T-helper 1 cell treated with Interleukin-12 subunit alpha and Interleukin-12 subunit beta and Interleukin-4 antibody, amounts not matched to agents 30 μg/mL and 1 μg/mL, for 36 hours (primary cell): ENCODE results near the gene SP110.

Source experiments
- H3K27ac Mint-ChIP-seq: one replicate; pipeline ENCODE4 v1.8.0; 2021; ENCODE audit warnings: mild to moderate bottlenecking, mixed read lengths
- H3K27me3 Mint-ChIP-seq: one replicate; pipeline ENCODE4 v1.8.0; 2021; ENCODE audit warnings: low read depth, mixed read lengths
- H3K36me3 Mint-ChIP-seq: one replicate; pipeline ENCODE4 v1.8.0; 2021; ENCODE audit warnings: low read depth, mixed read lengths
- H3K4me1 Mint-ChIP-seq: one replicate; pipeline ENCODE4 v1.8.0; 2021; ENCODE audit warnings: low read depth, mixed read lengths
- H3K4me3 Mint-ChIP-seq: one replicate; pipeline ENCODE4 v1.8.0; 2021; ENCODE audit warnings: mild to moderate bottlenecking, moderate library complexity, mixed read lengths
- H3K9me3 Mint-ChIP-seq: one replicate; pipeline ENCODE4 v1.8.0; 2021; ENCODE audit warnings: mixed read lengths

Gene SP110

DNA sequence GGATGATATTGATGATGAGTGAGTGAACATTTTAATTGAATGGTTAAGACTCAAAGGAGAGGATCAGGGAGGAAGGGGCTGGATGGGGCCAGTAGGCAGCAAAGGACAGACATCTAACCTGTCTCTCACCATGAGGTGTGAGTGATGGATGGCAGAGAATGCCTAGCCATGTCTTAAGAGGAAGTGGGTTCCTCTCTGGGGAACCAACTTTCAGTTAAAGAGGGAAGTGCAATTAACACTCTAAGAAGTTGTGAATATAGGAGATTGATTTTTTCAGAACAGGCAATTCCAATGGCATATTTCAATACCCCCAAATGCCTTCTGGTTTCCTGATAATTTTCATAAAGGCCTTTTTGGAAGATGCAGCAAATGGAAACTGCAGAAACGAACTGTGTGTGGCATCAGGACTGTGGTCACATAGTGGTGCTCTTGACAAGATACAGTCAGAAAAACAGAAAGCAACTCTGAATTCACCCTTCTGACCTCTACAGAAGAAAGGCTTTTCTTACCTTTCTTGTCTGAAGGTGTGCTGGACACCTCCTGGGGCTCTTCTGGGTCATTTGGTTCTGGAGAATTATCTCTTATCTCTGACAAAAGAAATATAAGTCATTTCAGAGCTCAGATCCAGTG, 10.2 kb downstream of the SP110 start:
- Mint-ChIP-seq H3K9me3 (no peaks in the 10 kb centered on the region), H3K36me3 (peaks cover 55% of the 10 kb centered on the region), H3K27me3 (no peaks in the 10 kb centered on the region), H3K4me3 (no peak overlapping the region), H3K27ac (no peak overlapping the region), H3K4me1 (peaks cover 31% of the 10 kb centered on the region)

DNA sequence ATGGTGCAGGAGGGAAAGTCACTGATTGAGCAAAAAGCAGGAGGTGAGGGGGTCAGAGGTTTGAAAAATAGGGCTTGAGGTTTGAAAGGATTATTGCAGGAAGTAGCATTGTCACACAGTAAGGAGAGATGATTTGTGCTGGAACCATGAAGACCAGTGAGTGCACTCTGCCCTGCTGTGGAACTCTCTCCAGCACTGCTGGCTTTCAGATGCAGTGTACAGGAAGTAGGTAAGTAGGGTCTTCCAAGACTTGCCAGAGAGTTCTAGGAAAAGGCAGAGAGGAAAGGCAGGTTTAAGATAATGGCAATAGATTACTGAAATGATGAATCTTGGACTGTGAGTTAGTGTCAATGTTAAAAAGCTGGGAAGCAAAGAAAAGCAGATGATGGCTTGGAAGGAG, 11.2 kb downstream of the SP110 start:
- Mint-ChIP-seq H3K27ac (no peak overlapping the region), H3K27me3 (no peaks in the 10 kb centered on the region), H3K36me3 (peaks cover 48% of the 10 kb centered on the region), H3K4me1 (peaks cover 26% of the 10 kb centered on the region), H3K9me3 (no peaks in the 10 kb centered on the region), H3K4me3 (no peak overlapping the region)

DNA sequence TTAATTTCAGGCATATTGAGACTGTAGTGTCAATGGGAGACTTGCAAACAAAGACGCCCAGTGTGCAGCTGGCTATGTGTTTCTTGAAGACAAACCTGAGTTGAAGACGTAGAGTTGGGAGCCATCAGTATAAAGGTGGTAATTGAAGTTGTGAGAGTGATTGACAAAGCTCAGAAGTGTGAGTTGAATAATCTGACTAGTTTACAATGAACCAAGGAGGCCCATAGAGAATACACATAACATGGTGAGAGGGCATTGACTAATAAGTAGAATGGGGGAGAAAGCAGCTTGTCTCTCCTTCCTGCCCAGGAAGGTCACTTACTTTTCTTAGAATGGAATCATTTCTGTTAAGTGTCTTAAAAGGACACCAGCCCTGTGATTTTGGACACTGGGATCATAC, 14.1 kb downstream of the SP110 start:
- Mint-ChIP-seq H3K27ac (no peak overlapping the region), H3K4me1 (peaks cover 19% of the 10 kb centered on the region), H3K4me3 (no peak overlapping the region), H3K27me3 (no peaks in the 10 kb centered on the region), H3K9me3 (no peaks in the 10 kb centered on the region), H3K36me3 (peaks cover 43% of the 10 kb centered on the region)

DNA sequence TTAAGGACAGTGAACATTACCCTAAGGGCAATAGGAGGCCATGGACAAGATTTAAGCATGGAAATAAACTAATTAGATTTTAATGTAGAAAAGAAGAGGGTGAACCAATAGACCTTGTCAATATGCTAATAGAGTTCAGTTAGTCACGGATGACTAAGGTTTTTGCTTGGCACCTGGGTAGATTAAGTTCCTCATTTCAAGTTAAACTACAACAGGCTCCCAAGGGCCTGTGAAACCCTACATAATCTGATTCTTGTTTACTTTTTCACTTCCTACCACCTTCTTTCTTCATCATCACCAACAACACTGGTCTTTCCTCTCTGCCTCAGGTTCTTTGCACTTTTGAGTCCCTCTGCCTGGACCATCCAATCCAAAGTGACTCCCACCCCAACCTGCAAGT, 14.8 kb downstream of the SP110 start:
- no peaks in the 10 kb centered on the region for H3K27me3 Mint-ChIP-seq
- H3K27ac Mint-ChIP-seq = no peak overlapping the region
- no peaks in the 10 kb centered on the region for H3K9me3 Mint-ChIP-seq
- H3K4me1 Mint-ChIP-seq = peaks cover 19% of the 10 kb centered on the region
- H3K4me3 Mint-ChIP-seq = no peak overlapping the region
- peaks cover 50% of the 10 kb centered on the region for H3K36me3 Mint-ChIP-seq

DNA sequence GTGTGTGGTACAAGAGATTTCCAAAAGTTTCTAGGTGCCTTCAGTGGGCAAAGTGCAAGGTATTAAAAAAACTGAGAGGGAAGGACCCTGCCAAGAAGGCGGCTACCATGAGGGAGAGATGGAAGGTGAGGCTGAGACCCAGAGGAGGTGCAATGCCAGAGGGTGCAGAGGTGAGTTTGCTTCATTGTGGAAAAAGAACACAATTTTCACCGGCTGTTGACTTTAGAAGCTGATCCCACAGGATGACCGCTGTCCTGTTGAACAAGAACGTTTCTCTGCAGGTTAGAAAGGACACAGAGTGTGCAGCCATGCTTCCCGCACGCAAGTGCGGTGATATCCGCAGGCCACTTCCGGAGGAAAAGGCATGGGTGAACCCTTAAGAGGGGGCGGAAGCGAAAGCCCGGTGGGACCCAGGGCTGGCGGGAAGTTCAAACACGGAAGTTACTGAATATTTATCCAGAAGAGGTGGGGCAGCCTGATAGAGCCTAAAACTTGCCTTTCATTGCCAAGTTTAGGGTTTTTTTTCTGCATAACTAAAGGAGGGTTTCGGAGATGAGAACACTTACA, 16.6 kb downstream of the SP110 start:
- Mint-ChIP-seq H3K4me3 (no peak overlapping the region), H3K4me1 (peaks cover 19% of the 10 kb centered on the region), H3K9me3 (no peaks in the 10 kb centered on the region), H3K27me3 (no peaks in the 10 kb centered on the region), H3K27ac (peak overlapping the region; percentile 47), H3K36me3 (peaks cover 65% of the 10 kb centered on the region)

DNA sequence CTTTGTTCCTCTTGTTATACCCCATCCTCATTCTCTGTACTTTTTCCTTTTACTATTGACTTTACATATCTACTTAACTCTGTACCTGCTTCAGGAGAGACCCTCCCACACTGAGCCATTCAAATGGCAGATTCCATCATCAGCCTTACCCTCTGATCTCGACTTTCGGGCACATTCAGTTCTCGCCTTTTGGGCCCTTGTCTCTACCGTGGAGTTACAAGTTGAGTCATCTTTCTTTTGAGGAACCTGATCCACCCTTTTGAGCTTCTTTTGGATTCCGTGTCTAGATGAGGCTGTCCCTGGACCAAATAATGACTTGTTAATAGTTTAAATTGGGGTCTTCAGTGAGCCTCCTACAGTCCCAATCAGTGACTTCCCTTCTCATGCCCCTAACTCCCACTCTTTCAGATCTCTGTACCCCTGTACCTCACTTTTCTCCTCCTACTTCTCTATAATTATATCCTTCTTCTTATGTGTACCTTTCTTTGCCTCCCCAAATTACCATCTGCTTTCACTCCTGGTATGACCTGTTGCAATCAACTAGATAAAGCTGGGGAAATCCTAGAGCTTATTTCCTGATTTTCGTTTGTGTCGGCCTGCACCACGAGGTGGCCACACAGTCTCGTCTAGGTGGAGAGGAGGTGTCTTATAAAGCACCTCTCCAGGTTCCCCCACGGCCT, 17.2 kb downstream of the SP110 start:
- H3K36me3 Mint-ChIP-seq = peaks cover 71% of the 10 kb centered on the region
- H3K4me1 Mint-ChIP-seq = peaks cover 19% of the 10 kb centered on the region
- peak overlapping the region; percentile 47 for H3K27ac Mint-ChIP-seq
- H3K27me3 Mint-ChIP-seq = no peaks in the 10 kb centered on the region
- H3K9me3 Mint-ChIP-seq = no peaks in the 10 kb centered on the region
- no peak overlapping the region for H3K4me3 Mint-ChIP-seq

DNA sequence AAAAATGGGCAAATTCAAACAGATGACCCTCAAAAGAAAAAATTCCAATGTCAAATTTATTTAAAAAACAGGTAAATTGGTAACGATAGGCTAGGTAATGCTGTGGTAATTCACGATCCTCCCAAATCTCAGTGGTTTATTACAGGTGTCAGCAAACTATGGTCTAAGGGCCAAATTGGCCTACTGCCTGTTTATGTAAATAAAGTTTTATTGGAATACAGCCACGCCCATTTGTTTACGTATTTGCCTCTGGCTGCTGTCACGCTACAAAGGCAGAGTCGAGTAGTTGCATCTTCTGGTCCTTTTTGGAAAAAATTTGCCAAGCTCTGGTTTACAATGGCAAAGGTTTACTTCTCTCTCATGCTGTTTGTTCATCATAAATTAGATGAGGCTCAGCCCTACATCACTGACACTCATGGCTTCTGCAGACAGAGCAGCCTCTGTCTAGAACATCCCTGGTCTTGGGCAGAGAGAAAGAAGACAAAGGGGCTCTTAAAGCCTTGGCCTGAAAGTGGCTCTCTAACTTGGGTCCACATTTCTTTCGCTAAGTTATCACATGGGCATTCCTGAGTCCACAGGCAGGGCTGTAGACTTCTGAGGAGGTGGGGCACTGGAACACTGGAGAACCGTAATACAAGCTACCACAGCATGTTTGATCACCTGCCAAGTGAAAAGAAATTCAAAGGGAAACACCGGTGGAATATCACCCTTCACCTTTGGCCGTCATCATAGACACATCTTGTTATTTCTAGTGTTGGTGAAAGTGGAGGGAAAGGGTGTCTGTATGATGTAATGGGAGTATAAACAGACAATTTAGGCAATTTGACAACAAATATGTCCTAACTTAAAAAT, 34.8 kb downstream of the SP110 start:
- Mint-ChIP-seq H3K36me3 (peaks cover 84% of the 10 kb centered on the region), H3K4me1 (peaks cover 2% of the 10 kb centered on the region), H3K27ac (no peak overlapping the region), H3K9me3 (peaks cover 17% of the 10 kb centered on the region), H3K4me3 (no peak overlapping the region), H3K27me3 (no peaks in the 10 kb centered on the region)

DNA sequence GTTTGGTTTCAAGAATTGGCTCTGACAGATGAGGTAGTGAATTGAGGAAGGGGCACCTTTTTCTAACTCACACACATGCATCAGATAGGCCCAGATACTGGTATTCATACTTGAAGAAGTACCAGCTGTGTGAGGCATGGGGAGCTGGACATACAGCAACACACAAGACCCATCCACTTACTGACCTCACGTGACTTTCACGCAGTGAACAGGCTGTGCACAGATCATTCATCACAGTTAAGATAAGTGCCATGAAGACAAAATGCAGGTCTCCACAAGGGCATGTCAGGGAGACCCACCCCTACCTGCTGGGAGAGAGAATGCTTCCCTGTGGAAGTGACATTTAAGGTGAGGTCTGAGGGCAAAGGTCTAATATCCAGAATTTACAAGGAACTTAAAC, 38.6 kb downstream of the SP110 start:
- Mint-ChIP-seq H3K27ac (no peak overlapping the region), H3K9me3 (no peaks in the 10 kb centered on the region), H3K27me3 (no peaks in the 10 kb centered on the region), H3K36me3 (peaks cover 83% of the 10 kb centered on the region), H3K4me3 (no peak overlapping the region), H3K4me1 (peaks cover 3% of the 10 kb centered on the region)

DNA sequence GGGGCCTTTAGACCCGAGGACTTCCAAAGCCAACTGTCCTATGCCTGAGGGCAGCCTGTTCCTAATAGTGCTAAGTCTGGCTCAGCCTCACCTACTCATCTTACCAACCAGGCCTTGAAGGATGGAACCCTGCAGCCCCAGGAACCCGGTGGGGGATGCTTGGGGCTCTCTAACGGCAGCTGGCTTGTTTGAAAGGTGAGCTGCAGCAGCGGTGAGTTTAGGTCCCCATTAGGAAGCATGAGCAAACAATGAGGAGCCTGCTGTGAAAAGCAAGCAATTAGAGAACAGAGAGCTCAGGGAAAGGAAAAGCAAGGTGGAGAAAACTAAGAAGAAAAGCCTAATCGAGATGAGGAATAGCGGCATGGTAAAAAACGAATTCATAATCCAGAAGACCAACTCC, 39.9 kb downstream of the SP110 start:
- Mint-ChIP-seq H3K36me3 (peaks cover 82% of the 10 kb centered on the region), H3K9me3 (no peaks in the 10 kb centered on the region), H3K4me1 (peaks cover 3% of the 10 kb centered on the region), H3K27ac (no peak overlapping the region), H3K4me3 (no peak overlapping the region), H3K27me3 (no peaks in the 10 kb centered on the region)

DNA sequence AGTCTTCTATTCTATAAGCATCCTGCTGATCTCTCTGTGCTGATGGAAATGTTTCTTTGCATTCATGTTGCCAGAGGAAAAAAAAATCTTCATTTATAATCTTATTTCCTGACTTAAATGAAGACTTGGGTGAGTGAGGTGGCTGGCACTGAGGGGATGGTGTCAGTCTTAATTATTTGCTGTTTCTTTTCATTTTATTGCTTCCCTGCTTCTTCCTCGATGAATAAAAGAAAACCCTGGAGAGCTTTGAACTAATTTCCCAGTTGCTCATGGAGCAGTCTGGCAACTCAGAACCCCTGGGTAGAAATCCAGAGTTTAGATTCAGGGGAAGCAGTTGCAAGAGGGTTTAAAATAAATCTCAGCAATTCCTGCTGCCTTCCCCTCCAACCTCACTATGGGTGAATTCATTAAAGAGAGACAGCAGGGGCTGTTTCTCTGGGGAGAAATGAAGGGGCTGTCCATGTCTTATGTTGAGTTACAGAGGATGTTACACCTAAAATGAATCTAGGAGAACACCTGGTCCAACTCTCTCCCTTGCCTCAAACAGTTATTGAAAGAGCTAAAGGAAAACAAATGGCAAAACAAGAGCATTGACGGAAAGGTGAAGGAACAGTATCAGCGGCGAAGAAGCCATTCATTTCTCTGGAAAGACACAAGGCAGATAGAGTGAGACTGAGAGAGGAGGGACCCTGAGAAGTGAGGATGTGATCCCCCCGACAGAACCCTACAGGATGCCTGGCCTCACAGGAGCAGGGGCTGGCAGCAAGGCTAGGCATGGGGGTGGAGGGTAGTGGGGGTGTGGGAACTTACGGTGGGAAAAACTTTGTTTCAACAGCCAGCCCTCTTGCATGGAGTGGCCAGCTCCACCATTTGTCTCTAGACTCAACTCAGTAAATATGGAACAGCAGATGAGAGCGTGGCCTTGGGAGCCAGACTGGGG, 41.0 kb downstream of the SP110 start:
- Mint-ChIP-seq H3K4me3 (no peak overlapping the region), H3K9me3 (no peaks in the 10 kb centered on the region), H3K27me3 (no peaks in the 10 kb centered on the region), H3K36me3 (peaks cover 77% of the 10 kb centered on the region), H3K4me1 (peaks cover 3% of the 10 kb centered on the region), H3K27ac (no peak overlapping the region)

DNA sequence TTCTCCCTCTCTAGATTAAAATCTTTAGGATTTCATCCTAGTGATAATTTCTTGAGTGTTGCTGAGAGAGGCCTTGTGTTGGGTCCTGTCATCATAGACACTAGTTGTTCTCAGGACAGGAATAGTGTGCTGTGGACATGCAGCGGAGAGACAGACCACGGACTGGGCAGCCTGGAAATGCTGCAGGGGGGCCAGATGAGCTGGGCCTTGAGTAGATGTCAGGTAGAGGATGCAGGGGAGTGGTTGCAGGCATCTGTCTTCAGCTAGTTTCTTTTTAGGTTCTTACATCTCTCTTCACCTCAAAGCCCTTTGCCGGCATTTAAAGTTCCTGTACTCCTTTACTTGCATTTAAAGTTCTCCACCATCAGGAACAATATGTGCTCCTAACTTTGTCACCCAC, 42.8 kb downstream of the SP110 start:
- H3K36me3 Mint-ChIP-seq = peaks cover 73% of the 10 kb centered on the region
- no peak overlapping the region for H3K4me3 Mint-ChIP-seq
- H3K9me3 Mint-ChIP-seq = no peaks in the 10 kb centered on the region
- no peaks in the 10 kb centered on the region for H3K27me3 Mint-ChIP-seq
- no peak overlapping the region for H3K27ac Mint-ChIP-seq
- peaks cover 4% of the 10 kb centered on the region for H3K4me1 Mint-ChIP-seq

DNA sequence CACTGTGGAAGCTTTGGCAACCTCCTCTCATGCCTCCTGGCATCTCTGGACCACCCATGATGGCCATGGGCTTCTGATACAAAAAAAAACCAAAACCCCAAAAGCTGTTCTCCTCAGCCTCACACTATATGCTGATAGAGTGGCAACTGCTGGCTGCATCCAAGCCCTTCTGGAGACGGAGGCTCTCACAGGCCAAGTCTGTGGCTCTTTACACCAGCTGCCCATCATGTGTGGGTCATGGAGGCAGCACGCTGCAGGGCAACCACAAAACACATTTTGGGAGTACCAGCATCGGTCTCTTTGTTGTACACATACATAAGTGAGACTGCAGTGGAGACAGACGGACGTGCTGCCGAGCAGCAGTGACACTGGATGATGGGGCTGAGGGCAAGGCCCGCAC, 45.3 kb downstream of the SP110 start:
- H3K4me1 Mint-ChIP-seq = peaks cover 12% of the 10 kb centered on the region
- H3K4me3 Mint-ChIP-seq = no peak overlapping the region
- H3K27me3 Mint-ChIP-seq = no peaks in the 10 kb centered on the region
- no peak overlapping the region for H3K27ac Mint-ChIP-seq
- H3K9me3 Mint-ChIP-seq = no peaks in the 10 kb centered on the region
- H3K36me3 Mint-ChIP-seq = peaks cover 68% of the 10 kb centered on the region

DNA sequence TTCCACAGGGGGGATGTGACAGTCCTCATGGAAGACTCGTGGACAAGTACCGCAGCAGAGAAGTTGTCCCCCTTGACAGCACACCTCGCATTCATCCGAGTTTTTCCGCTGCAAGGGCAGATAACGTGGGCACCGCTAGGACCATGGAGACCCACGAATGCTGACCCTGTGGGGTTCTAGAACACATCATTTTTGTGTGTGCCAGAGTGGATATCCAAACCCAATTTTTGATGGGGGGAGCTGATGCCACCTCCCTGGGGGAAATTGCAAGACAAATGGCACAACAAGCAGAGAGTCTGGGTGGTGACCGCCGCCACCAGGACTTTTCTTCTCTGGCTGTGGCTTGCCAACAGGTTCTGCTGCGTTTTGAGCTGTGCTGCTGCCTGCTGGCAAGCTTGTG, 46.9 kb downstream of the SP110 start:
- Mint-ChIP-seq H3K27ac (no peak overlapping the region), H3K9me3 (no peaks in the 10 kb centered on the region), H3K27me3 (no peaks in the 10 kb centered on the region)

DNA sequence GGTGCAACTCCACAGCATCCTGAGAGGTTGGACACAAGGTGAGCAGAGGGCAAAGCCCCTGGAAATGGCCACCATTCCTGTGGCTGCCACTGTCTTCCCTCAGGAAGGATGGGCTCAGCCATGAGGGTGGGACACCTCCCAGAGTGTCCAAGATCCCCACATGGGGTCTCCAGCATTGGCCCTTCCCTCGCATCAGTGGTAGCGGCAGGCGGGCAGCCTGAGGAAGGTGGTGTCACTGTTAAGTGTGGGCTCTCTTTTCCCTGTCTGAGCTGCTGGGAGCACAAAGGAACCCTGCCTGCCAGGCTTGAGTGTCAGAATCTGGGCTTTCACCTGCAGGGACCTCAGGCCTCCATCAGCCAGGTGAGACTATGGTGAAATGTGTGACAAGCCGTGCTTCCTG, 47.6 kb downstream of the SP110 start:
- H3K36me3 Mint-ChIP-seq = peaks cover 70% of the 10 kb centered on the region
- no peaks in the 10 kb centered on the region for H3K27me3 Mint-ChIP-seq
- no peak overlapping the region for H3K4me3 Mint-ChIP-seq
- H3K9me3 Mint-ChIP-seq = no peaks in the 10 kb centered on the region
- H3K27ac Mint-ChIP-seq = no peak overlapping the region
- H3K4me1 Mint-ChIP-seq = peaks cover 12% of the 10 kb centered on the region

More for the DNA sequence above, 46.9 kb downstream of the SP110 start:
- peaks cover 12% of the 10 kb centered on the region for H3K4me1 Mint-ChIP-seq
- no peak overlapping the region for H3K4me3 Mint-ChIP-seq
- H3K36me3 Mint-ChIP-seq = peaks cover 70% of the 10 kb centered on the region
